Measurements from ENCODE around the gene ABTB2. TPM values are rescaled to one million over a fixed set of nuclear protein-coding genes. Genes with fewer than 3 reads are reported as not detected.

Gene ABTB2
- total and polyA plus RNA-seq, 2 experiments from 2014 or later = 12.4 to 14.3 TPM

- H3K27me3 ChIP-seq = no peaks in the 10 kb centered on the region
- no peaks in the 10 kb centered on the region for H3K79me2 ChIP-seq
- no peaks in the 10 kb centered on the region for H4K20me1 ChIP-seq (ENCODE audit: insufficient read depth, poor library complexity, severe bottlenecking)
- H3K27ac ChIP-seq = peak overlapping the region; percentile 66
- H3K4me1 ChIP-seq (ENCODE audit: insufficient read depth) = peaks cover 3% of the 10 kb centered on the region
- H3K9me3 ChIP-seq (ENCODE audit: low read depth) = no peaks in the 10 kb centered on the region
- no peak for DNase-seq (ENCODE audit: low spot score)
- TF ChIP-seq EZH2phosphoT487 (IDR thresholded peaks at IDR 0.05; ENCODE audit: low read depth, severe bottlenecking, unreplicated experiment) = no peak
- TF ChIP-seq CTCF (IDR thresholded peaks at IDR 0.05; ENCODE audit: poor library complexity) = no peak
- TF ChIP-seq EZH2 (IDR thresholded peaks at IDR 0.05; ENCODE audit: borderline replicate concordance) = no peak
- H3K36me3 ChIP-seq (replicated peaks; ENCODE audit: insufficient read depth, low read depth) = no peaks in the 10 kb centered on the region
- no peak overlapping the region for H3K4me3 ChIP-seq
- no peaks in the 10 kb centered on the region for H3K9me2 ChIP-seq (replicated peaks; ENCODE audit: insufficient read depth)
- H2AFZ ChIP-seq = no peak overlapping the region
- H3K4me2 ChIP-seq = no peak overlapping the region
- 76% methylated on average over 2 of the region's 2 CpGs for WGBS (ENCODE audit: low lambda C conversion rate, missing lambda C conversion rate)
Observed at GRCh38 chr11:34155757-34156062, 202.1 kb downstream of the ABTB2 start.

GRCh38 chr11:34155057-34155756 is 202.6 kb downstream of the ABTB2 start:
- no peak for DNase-seq (ENCODE audit: low spot score)
- WGBS (ENCODE audit: low lambda C conversion rate, missing lambda C conversion rate) = 87% methylated on average over 15 of the region's 15 CpGs
- Histone ChIP-seq H3K79me2 (no peaks in the 10 kb centered on the region), H3K27me3 (no peaks in the 10 kb centered on the region), H3K9me2 (replicated peaks; ENCODE audit: insufficient read depth) (no peaks in the 10 kb centered on the region), H3K4me3 (no peak overlapping the region), H3K36me3 (replicated peaks; ENCODE audit: insufficient read depth, low read depth) (no peaks in the 10 kb centered on the region), H3K9me3 (ENCODE audit: low read depth) (no peaks in the 10 kb centered on the region), H4K20me1 (ENCODE audit: insufficient read depth, poor library complexity, severe bottlenecking) (no peaks in the 10 kb centered on the region), H3K4me1 (ENCODE audit: insufficient read depth) (peaks cover 8% of the 10 kb centered on the region), H3K4me2 (no peak overlapping the region), H3K27ac (peak overlapping the region; percentile 66), H2AFZ (no peak overlapping the region)
- TF ChIP-seq EZH2 (IDR thresholded peaks at IDR 0.05; ENCODE audit: borderline replicate concordance) = no peak
- no peak for TF ChIP-seq CTCF (IDR thresholded peaks at IDR 0.05; ENCODE audit: poor library complexity)
- TF ChIP-seq EZH2phosphoT487 (IDR thresholded peaks at IDR 0.05; ENCODE audit: low read depth, severe bottlenecking, unreplicated experiment) = no peak

- WGBS (ENCODE audit: low lambda C conversion rate, missing lambda C conversion rate) = 94% methylated on average over 16 of the region's 16 CpGs
- Histone ChIP-seq H3K79me2 (no peaks in the 10 kb centered on the region), H2AFZ (no peak overlapping the region), H3K36me3 (replicated peaks; ENCODE audit: insufficient read depth, low read depth) (no peaks in the 10 kb centered on the region), H3K4me1 (ENCODE audit: insufficient read depth) (peaks cover 11% of the 10 kb centered on the region), H4K20me1 (ENCODE audit: insufficient read depth, poor library complexity, severe bottlenecking) (no peaks in the 10 kb centered on the region), H3K4me3 (no peak overlapping the region), H3K9me3 (ENCODE audit: low read depth) (no peaks in the 10 kb centered on the region), H3K27ac (peak overlapping the region; percentile 31), H3K4me2 (no peak overlapping the region), H3K9me2 (replicated peaks; ENCODE audit: insufficient read depth) (no peaks in the 10 kb centered on the region), H3K27me3 (no peaks in the 10 kb centered on the region)
- DNase-seq (ENCODE audit: low spot score) = no peak
- TF ChIP-seq EZH2phosphoT487 (IDR thresholded peaks at IDR 0.05; ENCODE audit: low read depth, severe bottlenecking, unreplicated experiment) (no peak), EZH2 (IDR thresholded peaks at IDR 0.05; ENCODE audit: borderline replicate concordance) (no peak), CTCF (IDR thresholded peaks at IDR 0.05; ENCODE audit: poor library complexity) (no peak)
Observed at GRCh38 chr11:34154059-34154875, 203.5 kb downstream of the ABTB2 start.
